GM21723 (cell line): ENCODE data around the gene LRIT3.

Experiments used
- ATAC-seq: cut with Tn5 transposase; IDR thresholded peaks from one replicate; pipeline ENCODE4 v1.9.1; 2021; ENCODE audit warnings: mild to moderate bottlenecking, moderate library complexity; ENCODE audit not compliant: unreplicated experiment

The LRIT3 gene

DNA sequence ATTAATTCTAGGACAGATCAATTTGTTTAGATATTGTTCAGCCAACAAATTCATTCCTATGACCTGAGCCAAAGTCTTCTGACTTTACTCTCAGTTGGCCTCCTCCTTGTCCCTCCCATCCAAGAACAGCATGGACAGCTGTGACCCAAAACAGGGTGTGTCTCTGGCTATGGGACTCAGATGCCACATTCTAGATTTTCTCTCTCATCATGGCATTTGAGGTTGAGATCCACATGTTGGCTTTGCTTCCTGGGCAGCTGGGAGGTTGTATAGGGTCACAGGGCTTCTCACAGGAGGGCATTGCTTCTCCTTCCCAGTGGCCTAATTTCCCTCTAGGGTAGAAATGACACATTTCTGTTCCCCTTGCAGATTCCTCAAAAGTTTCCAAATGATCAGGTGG is 42.2 kb downstream of the LRIT3 start:
- ATAC-seq, result no peak

GRCh38 chr4:109902559-109903251 is 54.8 kb downstream of the LRIT3 start:
- ATAC-seq, result no peak

- ATAC-seq, result no peak
Measured at GRCh38 chr4:109908731-109909130, 60.8 kb downstream of the LRIT3 start.

- no peak for ATAC-seq
Measured at GRCh38 chr4:109910256-109910655, 62.3 kb downstream of the LRIT3 start.

GRCh38 chr4:109912706-109913595 is 65.0 kb downstream of the LRIT3 start, which contains the start of gene EGF:
TSS of gene EGF (plus strand) at chr4:109912883. CDS start at chr4:109913336, 453 bp downstream.
- no peak for ATAC-seq

DNA sequence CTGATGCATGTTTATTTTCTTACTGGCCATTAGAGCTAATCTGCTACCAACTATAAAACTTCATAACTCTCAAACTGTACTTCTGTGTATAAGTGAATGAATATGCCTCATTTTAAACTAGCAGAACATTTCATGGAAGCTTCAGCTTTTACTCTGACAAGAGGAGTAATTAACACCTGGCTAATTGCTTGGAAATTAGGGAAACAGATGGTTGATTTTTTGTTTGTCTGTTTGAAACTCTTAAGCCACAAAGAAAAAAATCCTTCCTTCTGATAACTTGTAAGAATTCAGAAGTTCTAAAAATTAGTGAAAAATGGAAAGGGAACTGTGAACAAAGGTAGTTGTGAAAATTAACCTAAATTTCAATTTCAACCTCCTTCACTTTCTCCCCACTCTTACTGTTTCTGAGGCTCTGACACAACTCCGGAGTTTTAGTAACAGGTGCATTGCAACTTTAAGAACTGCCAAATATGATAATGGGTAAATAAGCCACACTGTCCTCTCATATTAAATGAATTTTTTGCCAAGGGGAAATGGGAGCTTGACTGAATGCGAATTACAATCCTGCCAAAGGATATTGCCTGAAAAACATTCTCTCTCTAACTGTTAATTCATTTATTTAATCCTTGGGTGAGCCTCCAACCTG is 65.8 kb downstream of the LRIT3 start:
- ATAC-seq, result no peak

DNA sequence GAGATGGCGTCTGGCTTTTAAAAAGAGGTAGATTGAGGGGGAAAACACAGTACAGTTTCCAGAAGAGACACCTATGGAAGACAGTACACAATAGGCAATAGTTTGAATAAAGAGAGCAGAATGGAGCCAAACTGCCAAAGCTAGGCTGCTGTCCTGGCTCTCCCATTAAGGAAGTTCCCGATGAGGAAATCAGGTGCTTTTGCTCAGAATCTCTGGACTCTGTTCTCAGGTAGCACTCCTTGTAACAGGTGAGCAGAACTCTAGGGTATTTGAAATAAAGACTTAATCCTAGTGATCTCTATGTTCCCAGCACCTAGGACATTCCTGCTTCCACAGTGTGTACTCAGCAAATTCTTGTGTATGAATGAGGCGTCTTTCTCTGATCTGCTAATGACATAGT is 66.4 kb downstream of the LRIT3 start:
- no peak for ATAC-seq

DNA sequence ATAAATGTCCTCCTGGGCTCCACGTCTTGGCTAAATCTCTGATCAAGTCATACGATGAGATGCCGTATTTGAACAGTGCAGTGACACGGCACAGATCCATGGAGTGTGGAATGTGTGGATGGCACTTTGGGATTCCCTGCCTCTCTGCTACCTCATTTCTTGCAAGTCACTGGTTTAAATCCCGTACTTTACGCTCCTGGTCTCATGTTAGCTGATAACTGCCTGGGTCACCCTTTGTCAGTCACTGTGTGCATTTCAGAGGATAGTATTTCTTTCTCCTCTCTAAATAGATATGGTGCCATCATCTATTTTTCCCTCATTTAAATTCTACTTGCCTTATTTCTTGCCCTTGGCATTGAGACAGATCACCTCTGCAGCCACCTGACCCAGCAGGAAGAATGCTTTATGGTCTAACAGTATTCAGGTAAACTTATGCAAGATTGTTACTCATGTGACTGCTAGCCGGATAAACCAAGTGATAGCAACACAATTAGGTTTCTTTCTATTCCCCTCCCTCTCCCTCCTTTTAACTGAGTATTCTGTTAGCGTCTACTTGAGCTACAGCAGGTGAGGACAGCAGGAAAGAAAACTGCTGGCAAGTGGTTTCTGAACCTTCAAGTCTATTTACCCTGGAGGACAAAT is 67.6 kb downstream of the LRIT3 start:
- no peak for ATAC-seq

DNA sequence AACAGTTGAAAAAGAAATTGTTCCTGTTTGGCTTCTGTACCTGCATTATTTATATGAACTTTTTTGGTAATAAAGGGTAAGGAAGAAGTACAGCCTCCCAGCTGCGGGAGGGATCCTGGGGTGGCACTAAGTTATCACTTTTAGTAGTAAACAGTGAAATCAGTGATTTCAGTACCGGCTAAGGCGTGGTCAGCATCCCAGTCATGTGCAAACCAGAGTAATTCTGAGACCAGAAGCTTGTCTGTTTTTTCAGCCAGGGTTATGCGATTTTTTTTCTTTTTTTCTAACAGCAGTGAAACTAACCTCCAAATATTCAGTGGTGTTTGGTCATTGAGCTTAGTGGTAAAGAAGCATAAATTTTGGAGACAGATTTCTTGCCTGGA is 68.1 kb downstream of the LRIT3 start:
- peak; percentile 63 for ATAC-seq

DNA sequence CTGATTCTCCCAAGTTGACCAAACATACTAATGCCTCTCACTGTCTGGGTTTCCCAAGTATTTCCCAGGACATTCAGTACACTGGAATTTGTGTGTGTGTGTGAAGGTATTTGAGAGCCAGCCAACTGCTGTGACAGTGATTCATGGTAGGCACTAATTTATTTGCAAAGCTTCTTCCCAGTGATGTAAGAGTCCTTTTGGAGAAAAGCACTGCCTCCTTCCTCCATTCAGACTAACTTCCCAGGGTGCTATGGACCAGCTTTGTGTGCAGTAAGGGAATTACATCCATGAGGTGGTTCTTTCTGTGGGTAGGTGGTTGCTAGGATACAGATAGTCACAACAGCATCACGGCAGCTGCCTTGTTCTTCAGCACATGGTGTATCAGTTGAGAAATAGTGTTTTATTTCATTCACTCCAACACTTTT is 73.5 kb downstream of the LRIT3 start:
- ATAC-seq, result no peak
